ENCODE results near the gene PPFIA2.

The PPFIA2 gene

DNA sequence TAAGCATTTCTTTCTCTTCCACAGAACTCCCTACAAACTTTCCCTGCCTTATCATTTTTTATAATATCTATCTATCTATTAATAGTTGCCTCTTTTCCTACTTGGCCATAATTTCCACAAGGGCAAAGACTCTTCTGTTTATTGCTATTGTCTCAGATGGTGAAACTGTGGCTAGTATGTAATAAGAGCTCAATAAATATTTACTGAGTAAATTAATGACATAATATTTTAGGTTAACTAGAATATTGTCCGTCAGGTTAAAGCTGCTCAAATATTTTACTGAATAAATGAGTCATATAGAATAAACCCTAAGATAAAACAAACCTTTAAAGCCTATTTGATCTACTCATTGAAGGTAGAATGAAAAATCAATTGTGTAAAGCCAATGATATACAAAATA lies 240.5 kb downstream of the PPFIA2 start:
- TF ChIP-seq, protein P1, sequence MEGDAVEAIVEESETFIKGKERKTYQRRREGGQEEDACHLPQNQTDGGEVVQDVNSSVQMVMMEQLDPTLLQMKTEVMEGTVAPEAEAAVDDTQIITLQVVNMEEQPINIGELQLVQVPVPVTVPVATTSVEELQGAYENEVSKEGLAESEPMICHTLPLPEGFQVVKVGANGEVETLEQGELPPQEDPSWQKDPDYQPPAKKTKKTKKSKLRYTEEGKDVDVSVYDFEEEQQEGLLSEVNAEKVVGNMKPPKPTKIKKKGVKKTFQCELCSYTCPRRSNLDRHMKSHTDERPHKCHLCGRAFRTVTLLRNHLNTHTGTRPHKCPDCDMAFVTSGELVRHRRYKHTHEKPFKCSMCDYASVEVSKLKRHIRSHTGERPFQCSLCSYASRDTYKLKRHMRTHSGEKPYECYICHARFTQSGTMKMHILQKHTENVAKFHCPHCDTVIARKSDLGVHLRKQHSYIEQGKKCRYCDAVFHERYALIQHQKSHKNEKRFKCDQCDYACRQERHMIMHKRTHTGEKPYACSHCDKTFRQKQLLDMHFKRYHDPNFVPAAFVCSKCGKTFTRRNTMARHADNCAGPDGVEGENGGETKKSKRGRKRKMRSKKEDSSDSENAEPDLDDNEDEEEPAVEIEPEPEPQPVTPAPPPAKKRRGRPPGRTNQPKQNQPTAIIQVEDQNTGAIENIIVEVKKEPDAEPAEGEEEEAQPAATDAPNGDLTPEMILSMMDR (IDR thresholded peaks at IDR 0.05; ENCODE audit: control insufficient read depth, insufficient read depth, low read depth, low read length, missing control alignments), result no peak
- H3K4me3 ChIP-seq (ENCODE audit: control insufficient read depth, low read depth, low read length), result no peak overlapping the region
- no peak for DNase-seq (ENCODE audit: low read depth)

DNA sequence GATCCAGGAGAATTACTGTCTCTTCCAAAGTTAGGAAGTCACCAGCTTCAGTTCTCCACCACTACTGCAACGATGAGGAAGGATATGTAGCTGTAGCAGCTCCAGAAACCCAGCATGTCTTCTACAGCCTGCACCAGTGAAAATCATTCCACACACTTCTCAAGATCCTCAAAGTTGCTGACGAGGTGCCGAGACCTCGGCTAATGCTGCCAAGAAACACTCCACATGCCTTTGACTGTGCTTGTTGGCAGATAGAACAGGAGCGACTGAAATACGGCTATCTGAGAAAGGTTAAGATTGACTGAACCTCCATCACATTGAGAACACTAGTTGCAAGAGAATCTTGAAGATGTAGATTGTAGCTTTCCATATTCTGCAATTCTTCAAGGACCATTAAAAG lies 241.9 kb downstream of the PPFIA2 start:
- H3K4me3 ChIP-seq (ENCODE audit: control insufficient read depth, low read depth, low read length), result no peak overlapping the region
- DNase-seq (ENCODE audit: low read depth), result no peak
- TF ChIP-seq, protein P1 (IDR thresholded peaks at IDR 0.05; ENCODE audit: control insufficient read depth, insufficient read depth, low read depth, low read length, missing control alignments), result no peak

DNA sequence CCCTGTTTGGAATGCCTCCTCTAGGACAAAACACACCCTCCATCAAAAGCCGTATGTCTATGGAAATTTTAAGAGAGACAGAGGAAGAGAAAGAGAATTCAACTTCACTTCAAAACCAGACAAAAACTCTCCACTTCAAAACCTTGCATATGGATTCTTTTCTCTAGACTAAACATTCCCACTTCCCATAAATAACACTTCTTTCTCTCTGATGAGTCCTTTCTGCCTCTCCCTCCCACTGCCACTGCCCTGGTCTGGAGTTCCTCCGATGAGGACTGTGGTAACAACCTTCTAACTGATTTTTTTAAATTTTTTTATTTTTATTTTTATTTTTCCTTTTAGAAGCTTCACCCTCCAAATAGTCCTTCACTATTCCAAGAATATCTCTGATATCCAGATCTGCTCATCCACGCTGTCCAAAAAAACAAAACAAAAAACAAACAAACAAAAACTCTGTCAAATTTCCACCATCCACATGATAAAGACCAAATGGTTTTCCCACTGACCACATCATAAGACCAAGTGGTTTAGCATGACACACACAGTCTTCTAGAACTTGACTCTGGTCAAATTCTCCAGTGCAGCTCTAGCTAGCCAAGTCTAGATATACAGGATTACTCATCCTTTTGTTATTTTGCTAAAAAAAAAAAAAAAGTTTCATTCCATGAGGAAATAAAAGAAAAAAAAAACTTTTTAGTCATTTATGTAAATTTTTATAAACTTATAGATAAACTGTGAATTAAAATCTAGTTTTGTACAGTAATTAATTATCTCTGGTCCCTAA lies 256.0 kb downstream of the PPFIA2 start:
- TF ChIP-seq, protein P1 (IDR thresholded peaks at IDR 0.05; ENCODE audit: control insufficient read depth, insufficient read depth, low read depth, low read length, missing control alignments), result no peak
- peak; percentile 33 for DNase-seq (ENCODE audit: low read depth)
- no peak overlapping the region for H3K4me3 ChIP-seq (ENCODE audit: control insufficient read depth, low read depth, low read length)

DNA sequence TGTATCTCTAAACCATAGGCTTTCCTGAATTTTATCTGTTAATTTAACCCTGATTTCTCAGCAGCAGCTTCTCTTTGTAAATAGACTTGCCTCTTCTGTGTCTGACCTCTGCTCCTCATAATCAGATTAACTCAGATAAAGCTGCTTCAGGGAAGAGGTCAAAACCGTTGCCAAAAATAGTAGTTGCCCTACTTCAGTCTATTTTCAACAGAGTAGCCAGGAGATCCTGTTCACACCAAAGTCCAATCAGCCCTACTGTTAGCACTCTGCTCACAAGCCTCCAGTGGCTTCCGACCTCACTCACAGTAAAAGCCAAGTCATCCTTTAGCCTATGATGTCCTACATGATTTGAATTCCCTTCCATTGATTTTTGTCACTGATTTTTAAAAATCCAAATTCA lies 258.4 kb downstream of the PPFIA2 start:
- TF ChIP-seq, protein P1 (IDR thresholded peaks at IDR 0.05; ENCODE audit: control insufficient read depth, insufficient read depth, low read depth, low read length, missing control alignments), result no peak
- no peak for DNase-seq (ENCODE audit: low read depth)
- no peak overlapping the region for H3K4me3 ChIP-seq (ENCODE audit: control insufficient read depth, low read depth, low read length)

DNA sequence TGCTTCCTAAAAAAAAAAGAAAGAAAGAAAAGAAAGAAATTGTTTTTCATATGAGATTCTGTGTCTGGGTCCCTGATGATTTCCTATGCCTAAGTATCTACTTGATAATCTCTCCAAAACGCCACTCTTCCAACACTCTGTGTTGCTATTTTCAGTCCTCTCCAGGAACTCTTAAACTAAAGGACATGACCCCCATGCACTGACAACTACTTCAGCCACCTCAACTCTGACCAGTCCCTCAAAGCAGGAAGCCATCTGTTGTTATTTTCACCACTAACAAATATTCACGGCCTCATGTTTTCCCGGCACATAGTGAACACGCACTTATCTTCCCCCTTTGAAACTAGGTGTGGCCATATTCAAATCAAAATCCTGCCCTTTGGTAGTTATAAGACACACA lies 259.3 kb downstream of the PPFIA2 start:
- TF ChIP-seq, protein P1 (IDR thresholded peaks at IDR 0.05; ENCODE audit: control insufficient read depth, insufficient read depth, low read depth, low read length, missing control alignments), result no peak
- no peak for DNase-seq (ENCODE audit: low read depth)

DNA sequence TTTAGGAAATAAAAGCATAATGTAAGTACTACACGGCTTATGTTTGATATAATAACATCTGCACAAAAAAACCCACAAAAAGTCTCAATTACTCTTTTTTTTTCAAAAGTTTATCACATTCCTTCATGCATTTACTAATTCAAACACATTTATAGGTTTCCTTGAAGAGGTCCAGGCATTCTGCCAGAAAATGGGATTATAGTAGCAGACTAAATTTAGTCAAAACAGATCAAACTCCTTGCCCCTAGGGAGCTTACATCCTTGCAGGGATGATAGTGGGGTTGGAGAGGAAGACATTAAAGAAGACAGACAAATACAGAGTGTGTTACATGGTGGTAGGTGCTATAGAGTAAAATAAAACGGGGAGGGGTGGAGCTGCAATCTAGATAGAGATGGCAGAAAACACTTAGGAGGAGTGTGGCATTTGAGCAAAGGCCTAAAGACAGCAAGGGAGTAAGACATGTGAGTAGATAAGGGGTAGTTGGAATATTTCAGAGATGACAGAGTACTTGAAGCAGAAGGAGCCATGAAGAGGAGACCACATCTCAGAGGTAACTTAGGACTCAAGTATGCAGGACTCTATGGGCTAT lies 266.9 kb downstream of the PPFIA2 start:
- DNase-seq (ENCODE audit: low read depth), result no peak
- TF ChIP-seq, protein P1 (IDR thresholded peaks at IDR 0.05; ENCODE audit: control insufficient read depth, insufficient read depth, low read depth, low read length, missing control alignments), result no peak
- H3K4me3 ChIP-seq (ENCODE audit: control insufficient read depth, low read depth, low read length), result no peak overlapping the region

More for the DNA sequence above, 259.3 kb downstream of the PPFIA2 start:
- no peak overlapping the region for H3K4me3 ChIP-seq (ENCODE audit: control insufficient read depth, low read depth, low read length)

Data from AG09309 (cell line).